ENCODE measurements around the gene GPC6. TPM values are rescaled to one million over a fixed set of nuclear protein-coding genes. Genes with fewer than 3 reads are reported as not detected.

GPC6 gene
- polyA plus RNA-seq, 1 donor from 2014 or later, result 9.0 TPM

DNA sequence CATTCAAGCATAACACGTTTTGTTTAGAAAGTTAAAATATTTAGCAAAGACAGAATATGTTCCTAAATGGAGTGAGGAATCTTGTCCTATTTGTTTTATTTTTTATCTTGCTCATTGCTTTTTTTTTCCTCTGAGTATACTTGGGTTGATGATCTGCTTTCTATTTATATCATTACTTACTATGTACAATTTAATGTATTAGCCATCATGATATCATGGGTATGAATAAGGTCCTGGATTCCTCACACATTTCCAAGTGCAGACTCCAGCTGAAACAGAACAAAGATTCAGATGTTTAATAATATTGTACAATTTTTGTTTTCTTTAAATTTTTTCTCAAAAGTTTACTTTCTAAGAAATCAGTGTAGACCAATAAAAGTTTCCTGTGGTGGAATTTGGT is 388.2 kb downstream of the GPC6 start:
- H3F3A ChIP-seq (ENCODE audit: insufficient read depth, low read length, poor library complexity, severe bottlenecking), result no peaks in the 10 kb centered on the region
- no peaks in the 10 kb centered on the region for H4K20me1 ChIP-seq (ENCODE audit: insufficient read depth)
- H3K79me2 ChIP-seq (replicated peaks; ENCODE audit: insufficient read depth, low read length), result no peaks in the 10 kb centered on the region
- no peaks in the 10 kb centered on the region for H3K36me3 ChIP-seq (ENCODE audit: insufficient read depth, low read length)
- H3K27ac ChIP-seq (ENCODE audit: low read length), result no peak overlapping the region
- no peak overlapping the region for H3K9ac ChIP-seq (ENCODE audit: low read length)
- H3K4me2 ChIP-seq (ENCODE audit: low read length), result no peak overlapping the region
- H2AFZ ChIP-seq (ENCODE audit: low read depth, low read length), result no peak overlapping the region
- no peaks in the 10 kb centered on the region for H3K9me3 ChIP-seq (ENCODE audit: low read length)
- no peaks in the 10 kb centered on the region for H3K27me3 ChIP-seq (ENCODE audit: insufficient read depth, low read depth, low read length)
- TF ChIP-seq, protein P1, sequence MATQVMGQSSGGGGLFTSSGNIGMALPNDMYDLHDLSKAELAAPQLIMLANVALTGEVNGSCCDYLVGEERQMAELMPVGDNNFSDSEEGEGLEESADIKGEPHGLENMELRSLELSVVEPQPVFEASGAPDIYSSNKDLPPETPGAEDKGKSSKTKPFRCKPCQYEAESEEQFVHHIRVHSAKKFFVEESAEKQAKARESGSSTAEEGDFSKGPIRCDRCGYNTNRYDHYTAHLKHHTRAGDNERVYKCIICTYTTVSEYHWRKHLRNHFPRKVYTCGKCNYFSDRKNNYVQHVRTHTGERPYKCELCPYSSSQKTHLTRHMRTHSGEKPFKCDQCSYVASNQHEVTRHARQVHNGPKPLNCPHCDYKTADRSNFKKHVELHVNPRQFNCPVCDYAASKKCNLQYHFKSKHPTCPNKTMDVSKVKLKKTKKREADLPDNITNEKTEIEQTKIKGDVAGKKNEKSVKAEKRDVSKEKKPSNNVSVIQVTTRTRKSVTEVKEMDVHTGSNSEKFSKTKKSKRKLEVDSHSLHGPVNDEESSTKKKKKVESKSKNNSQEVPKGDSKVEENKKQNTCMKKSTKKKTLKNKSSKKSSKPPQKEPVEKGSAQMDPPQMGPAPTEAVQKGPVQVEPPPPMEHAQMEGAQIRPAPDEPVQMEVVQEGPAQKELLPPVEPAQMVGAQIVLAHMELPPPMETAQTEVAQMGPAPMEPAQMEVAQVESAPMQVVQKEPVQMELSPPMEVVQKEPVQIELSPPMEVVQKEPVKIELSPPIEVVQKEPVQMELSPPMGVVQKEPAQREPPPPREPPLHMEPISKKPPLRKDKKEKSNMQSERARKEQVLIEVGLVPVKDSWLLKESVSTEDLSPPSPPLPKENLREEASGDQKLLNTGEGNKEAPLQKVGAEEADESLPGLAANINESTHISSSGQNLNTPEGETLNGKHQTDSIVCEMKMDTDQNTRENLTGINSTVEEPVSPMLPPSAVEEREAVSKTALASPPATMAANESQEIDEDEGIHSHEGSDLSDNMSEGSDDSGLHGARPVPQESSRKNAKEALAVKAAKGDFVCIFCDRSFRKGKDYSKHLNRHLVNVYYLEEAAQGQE (IDR thresholded peaks at IDR 0.05; ENCODE audit: borderline replicate concordance), result no peak
- TF ChIP-seq TAF1 (IDR thresholded peaks at IDR 0.05; ENCODE audit: low read depth), result no peak
- no peak for TF ChIP-seq RAD21 (conservative IDR thresholded peaks at IDR 0.05)
- no peak for TF ChIP-seq SMC3 (conservative IDR thresholded peaks at IDR 0.05; ENCODE audit: poor library complexity)
- no peak for TF ChIP-seq MXI1 (conservative IDR thresholded peaks at IDR 0.05; ENCODE audit: poor library complexity, severe bottlenecking)
- TF ChIP-seq POLR2AphosphoS5 (IDR thresholded peaks at IDR 0.05), result no peak
- no peak overlapping the region for H3K4me3 ChIP-seq (ENCODE audit: low read length)
- no peaks in the 10 kb centered on the region for H3K9me2 ChIP-seq (ENCODE audit: insufficient read depth, low read length)

DNA sequence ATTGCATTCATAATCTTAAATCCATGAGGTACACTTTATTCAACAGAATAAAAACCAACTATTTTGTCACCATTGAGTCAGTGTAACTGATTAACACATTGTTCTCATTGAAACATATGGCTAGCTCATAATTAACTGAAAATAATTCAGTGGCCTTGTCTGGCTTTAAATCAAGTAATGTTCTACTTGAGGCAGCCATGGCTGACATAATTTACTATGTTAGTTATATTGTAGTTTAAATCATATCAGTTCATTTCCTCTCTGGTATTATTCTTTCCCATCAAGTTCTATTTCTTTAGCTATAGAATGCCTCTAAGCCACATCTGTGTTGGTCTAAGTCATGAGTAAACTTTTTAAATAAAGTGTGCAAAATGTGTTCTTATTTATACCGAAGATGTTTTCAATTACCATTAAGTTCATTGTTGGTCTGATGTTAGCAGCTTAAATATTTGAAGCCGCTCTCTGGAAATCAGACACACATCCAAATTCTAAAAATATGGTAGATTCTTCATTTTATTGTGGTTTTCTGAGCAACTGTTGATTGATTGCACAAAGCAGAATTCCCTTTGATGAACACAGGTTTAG is 393.7 kb downstream of the GPC6 start:
- H3K27me3 ChIP-seq (ENCODE audit: insufficient read depth, low read depth, low read length), result no peaks in the 10 kb centered on the region
- H3K4me3 ChIP-seq (ENCODE audit: low read length), result no peak overlapping the region
- no peak overlapping the region for H3K9ac ChIP-seq (ENCODE audit: low read length)
- no peak overlapping the region for H3K4me2 ChIP-seq (ENCODE audit: low read length)
- H3K9me3 ChIP-seq (ENCODE audit: low read length), result no peaks in the 10 kb centered on the region
- no peaks in the 10 kb centered on the region for H3K36me3 ChIP-seq (ENCODE audit: insufficient read depth, low read length)
- H3K79me2 ChIP-seq (replicated peaks; ENCODE audit: insufficient read depth, low read length), result no peaks in the 10 kb centered on the region
- no peak overlapping the region for H3K27ac ChIP-seq (ENCODE audit: low read length)
- no peak for TF ChIP-seq RAD21 (conservative IDR thresholded peaks at IDR 0.05)
- no peak for TF ChIP-seq CTCF (IDR thresholded peaks at IDR 0.05; ENCODE audit: poor library complexity, severe bottlenecking)
- TF ChIP-seq MXI1 (conservative IDR thresholded peaks at IDR 0.05; ENCODE audit: poor library complexity, severe bottlenecking), result no peak
- no peak for TF ChIP-seq POLR2AphosphoS5 (IDR thresholded peaks at IDR 0.05)
- TF ChIP-seq EZH2 (IDR thresholded peaks at IDR 0.05; ENCODE audit: borderline replicate concordance, insufficient read depth, low read length, poor library complexity, severe bottlenecking), result no peak
- TF ChIP-seq, protein P1 (IDR thresholded peaks at IDR 0.05; ENCODE audit: borderline replicate concordance), result no peak
- no peak for TF ChIP-seq EP300 (conservative IDR thresholded peaks at IDR 0.05; ENCODE audit: poor library complexity, severe bottlenecking)
- TF ChIP-seq SMC3 (conservative IDR thresholded peaks at IDR 0.05; ENCODE audit: poor library complexity), result no peak
- no peak for TF ChIP-seq TAF1 (IDR thresholded peaks at IDR 0.05; ENCODE audit: low read depth)
- H3K9me2 ChIP-seq (ENCODE audit: insufficient read depth, low read length), result no peaks in the 10 kb centered on the region
- H3F3A ChIP-seq (ENCODE audit: insufficient read depth, low read length, poor library complexity, severe bottlenecking), result no peaks in the 10 kb centered on the region
- H2AFZ ChIP-seq (ENCODE audit: low read depth, low read length), result no peak overlapping the region
- no peaks in the 10 kb centered on the region for H4K20me1 ChIP-seq (ENCODE audit: insufficient read depth)

Measured in neural cell (in vitro differentiated cells).